Stomach (tissue), 4 donors: ENCODE measurements around the gene TFAP2C.
"Not testable (repeated sequence)": the region's sequence is repeated elsewhere in the genome, so short reads cannot be mapped to it uniquely, and the experiment has no call there.

Source experiments
- CTCF ChIP-seq, 7 experiments: fragments of 450-650 bp in 4 of 7; fragments of 200-600 bp in 3 of 7; sonication (generic) in 3 of 7; IDR thresholded peaks; one replicate each; pipeline ENCODE4 v1.5.1; 2016 to 2019; ENCODE audit warnings: antibody characterized with exemption in 7 of 7, control low read depth in 2 of 7, mild to moderate bottlenecking in 1 of 7
- EP300 ChIP-seq: sonication (generic); formaldehyde crosslinking; IDR thresholded peaks from one replicate; pipeline ENCODE4 v1.6.1; 2017; ENCODE audit warnings: antibody characterized with exemption
- POLR2A ChIP-seq, 4 donors: fragments of 450-650 bp; IDR thresholded peaks; one replicate each; pipeline ENCODE4 v1.6.1; 2016; ENCODE audit warnings: antibody characterized with exemption in 4 of 4, control low read depth in 2 of 4, mild to moderate bottlenecking in 1 of 4, moderate library complexity in 1 of 4
- POLR2AphosphoS5 ChIP-seq, 3 donors: sonication (generic); formaldehyde crosslinking; IDR thresholded peaks; one replicate each; pipeline ENCODE4 v1.6.1; 2016; ENCODE audit warnings: antibody characterized with exemption in 3 of 3

- not testable (repeated sequence) for TF ChIP-seq POLR2A (IDR thresholded peaks at IDR 0.05); EP300; CTCF (IDR thresholded peaks at IDR 0.05); POLR2AphosphoS5 (IDR thresholded peaks at IDR 0.05)
Measured at GRCh38 chr20:56658341-56658947, 29.3 kb downstream of the TFAP2C start.
